Hindlimb muscle (tissue), 1 donor: Measurements from ENCODE around the gene MT1F. TPM values are rescaled to one million over a fixed set of nuclear protein-coding genes. Genes with fewer than 3 reads are reported as not detected.
"Not testable (repeated sequence)": the region's sequence is repeated elsewhere in the genome, so short reads cannot be mapped to it uniquely, and the experiment has no call there.

Source experiments
- DNase-seq: peaks from one replicate; pipeline ENCODE4 v3.0.0-alpha.2; 2013
- polyA plus RNA-seq: library from polyadenylated mRNA; unstranded; fragments of 120-200 nt; gene quantifications from one replicate; pipeline ENCODE4 v1.2.1, GENCODE V29; 2013; ENCODE audit not compliant: insufficient read length

The MT1F gene
- polyA plus RNA-seq, 1 donor = 1.4 TPM

DNA sequence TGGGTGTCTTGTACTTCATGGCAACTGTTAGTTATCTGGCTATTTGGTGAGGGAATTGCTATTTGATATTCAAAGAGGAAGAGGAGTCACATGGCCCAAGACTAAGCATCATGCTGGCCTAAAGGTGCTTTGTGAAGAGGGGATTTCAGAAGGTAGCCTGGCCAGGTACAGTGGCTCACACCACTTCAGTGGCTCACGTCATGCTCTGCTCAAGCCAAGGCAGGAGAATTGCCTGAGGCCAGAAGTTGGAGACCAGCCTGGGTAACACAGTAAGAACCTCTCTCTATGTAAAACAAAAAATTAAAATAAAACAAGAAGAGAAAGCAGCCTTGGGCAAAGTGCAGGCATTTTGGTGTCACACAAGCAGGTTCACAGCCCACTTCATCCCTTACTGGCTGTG is 12.4 kb upstream of the MT1F start:
- no peak for DNase-seq

DNA sequence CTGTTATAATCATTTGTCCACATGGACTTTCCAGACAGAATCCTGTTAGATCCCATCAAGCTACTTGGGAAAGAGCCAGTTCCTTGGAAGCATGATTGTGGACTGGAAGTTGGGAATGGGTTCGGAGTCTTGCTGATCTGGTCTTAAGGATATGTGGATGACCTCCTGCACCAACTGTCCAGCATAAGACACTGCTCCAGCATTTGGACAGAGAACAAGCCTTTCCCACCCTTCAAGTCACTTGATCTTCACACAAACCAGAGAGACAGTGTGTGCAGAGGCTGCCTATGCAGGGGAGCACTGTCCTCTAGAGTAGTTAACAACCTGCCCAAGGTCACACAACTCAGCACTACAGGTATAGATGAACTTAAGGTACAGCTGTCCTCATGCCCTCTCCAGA is 11.9 kb upstream of the MT1F start:
- no peak for DNase-seq

DNA sequence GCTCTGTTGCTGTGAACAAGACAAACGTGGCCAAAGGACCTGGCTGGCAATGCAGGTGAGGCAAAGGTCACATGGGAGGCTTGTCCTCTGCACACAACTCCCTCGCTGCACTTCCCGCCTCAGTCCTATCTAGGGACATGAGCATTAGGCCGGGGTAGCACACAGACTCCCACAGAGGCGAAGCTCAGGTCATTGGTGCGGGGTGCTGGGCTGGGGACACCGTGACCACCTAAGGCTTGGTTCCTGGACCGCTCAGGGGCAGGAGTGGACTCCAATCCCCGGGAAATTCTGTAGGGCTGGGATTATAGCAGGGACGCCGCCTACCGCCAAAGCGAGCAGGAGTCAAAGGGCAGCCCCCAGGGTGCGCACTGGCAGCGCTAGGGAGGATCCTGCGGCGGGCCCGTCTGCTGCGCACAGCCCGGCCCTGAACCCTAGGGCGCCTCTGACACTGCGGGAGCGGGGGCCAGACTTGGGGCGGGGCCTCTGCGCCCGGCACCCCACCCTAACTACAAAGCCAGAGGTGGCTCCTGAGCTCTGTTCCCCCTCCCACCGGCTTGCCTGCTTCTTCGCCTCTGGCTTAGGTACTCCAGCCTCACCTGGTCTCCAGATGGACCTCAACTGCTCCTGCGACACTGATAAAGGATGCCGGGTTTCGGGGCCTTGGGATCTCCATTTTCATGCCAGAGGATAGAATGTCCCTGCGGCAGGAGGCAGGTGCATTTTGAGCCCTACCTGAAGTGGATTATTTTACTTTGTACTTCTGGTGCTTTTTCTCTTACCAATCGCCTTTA is 9.9 kb upstream of the MT1F start:
- DNase-seq = no peak

DNA sequence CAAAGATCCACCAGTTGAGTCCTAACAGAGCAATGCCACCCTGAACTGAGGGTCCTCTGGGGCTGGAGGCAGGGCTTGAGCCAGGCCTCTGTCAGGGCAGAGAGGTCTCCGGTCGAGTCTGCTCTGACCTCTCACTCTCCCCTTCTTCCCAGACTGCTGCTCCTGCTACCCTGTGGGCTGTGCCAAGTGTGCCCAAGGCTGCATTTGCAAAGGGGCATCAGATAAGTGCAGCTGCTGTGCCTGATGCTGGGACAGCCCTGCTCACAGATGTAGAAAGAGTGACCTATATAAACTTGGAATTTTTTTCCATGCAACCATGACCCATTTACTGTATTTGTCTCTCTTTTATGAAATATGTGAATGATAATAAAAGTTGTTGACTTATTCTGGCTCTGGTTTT is 8.5 kb upstream of the MT1F start:
- no peak for DNase-seq

DNA sequence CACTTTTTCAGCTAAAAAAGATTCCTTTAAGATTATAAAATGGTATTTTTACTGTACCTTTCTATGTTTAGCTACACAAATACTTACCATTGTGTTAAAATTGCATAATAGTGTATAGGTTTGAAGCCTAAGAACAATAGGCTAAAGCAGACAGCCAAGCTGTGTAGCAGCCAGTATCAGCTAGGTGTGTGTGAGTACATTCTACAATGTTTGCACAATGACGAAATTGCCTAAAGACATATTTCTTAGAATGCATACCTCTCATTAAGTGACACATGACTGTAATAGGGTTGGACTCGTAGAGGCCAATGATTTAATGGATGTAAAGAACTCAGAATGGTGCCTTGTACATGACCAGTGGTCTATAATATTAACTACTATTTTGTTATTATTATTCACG is 7.9 kb upstream of the MT1F start:
- DNase-seq = no peak

GRCh38 chr16:56651586-56651985 is 6.2 kb upstream of the MT1F start, which contains the start of gene MT1B:
TSS of gene MT1B (plus strand) at chr16:56651886. CDS start at chr16:56651954, 68 bp downstream.
- no peak for DNase-seq

- no peak for DNase-seq
Observed at GRCh38 chr16:56652600-56652999, 5.2 kb upstream of the MT1F start.

DNA sequence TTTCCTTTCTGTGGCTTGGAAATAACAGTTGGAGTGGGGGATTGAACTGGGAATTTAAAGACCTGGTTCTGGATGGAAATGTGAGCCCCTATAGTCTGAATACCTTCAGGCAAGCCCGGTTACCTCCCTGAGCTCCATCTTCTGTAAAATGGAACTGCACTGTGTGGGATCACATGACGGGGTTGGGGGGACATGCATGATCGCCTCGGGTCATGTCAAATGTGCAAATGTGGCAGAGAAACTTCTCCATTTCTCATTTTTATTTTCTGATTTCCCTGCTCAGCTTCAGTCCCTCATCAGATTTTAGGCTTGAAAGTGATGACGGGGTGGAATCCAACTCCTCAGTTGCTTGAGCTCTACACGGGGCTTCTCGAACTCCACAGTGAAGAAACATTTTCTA is 4.5 kb upstream of the MT1F start:
- no peak for DNase-seq

- no peak for DNase-seq
Observed at GRCh38 chr16:56658327-56658875, 642 bp downstream of the MT1F start.

GRCh38 chr16:56662357-56663354 is 4.9 kb downstream of the MT1F start:
- DNase-seq = no peak

GRCh38 chr16:56664506-56664905 is 6.7 kb downstream of the MT1F start:
- no peak for DNase-seq

DNA sequence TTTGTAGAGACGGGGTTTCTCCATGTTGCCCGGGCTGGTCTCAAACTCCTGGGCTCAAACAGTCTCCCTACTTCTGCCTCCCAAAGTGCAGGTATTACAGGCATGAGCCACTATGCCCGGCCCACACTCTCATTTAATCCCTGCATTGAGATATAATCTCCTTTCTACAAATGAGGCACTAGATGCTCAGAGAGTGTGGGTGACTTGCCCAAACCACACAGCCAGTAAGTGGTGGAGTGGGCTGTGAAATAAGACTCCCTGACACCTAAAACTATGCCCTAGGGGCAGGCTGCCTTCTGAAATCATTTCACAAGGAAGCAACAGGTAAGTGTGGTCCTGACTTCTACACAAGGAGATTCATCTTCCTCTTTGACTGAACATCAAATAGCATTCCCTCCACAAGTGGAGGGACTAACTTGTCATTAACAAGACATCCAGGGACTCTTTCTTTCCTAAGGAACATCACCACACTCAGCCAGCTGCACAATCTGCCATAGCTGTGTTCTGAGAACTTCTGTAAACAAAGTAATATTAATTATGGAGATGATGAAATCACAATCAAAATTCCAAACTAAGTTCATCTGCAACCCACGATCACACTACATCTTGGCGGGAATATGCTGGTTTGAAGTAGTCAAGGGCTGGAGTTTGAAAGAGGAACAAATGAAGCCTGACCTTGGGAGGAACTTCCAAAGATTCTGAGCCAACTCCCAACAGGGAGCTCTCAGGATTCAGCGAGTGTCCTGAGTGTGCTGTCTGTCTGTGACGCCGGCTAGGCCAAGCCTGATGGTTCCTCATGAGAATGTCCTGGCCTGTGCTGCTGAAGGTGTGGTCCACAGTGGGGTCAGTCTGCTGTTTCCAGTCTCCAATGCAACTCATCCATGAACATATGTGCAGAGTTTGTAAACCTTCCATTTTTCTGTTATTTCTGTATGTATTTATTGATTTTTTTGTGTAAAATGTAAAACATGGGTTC is 7.8 kb downstream of the MT1F start:
- not testable (repeated sequence) for DNase-seq

DNA sequence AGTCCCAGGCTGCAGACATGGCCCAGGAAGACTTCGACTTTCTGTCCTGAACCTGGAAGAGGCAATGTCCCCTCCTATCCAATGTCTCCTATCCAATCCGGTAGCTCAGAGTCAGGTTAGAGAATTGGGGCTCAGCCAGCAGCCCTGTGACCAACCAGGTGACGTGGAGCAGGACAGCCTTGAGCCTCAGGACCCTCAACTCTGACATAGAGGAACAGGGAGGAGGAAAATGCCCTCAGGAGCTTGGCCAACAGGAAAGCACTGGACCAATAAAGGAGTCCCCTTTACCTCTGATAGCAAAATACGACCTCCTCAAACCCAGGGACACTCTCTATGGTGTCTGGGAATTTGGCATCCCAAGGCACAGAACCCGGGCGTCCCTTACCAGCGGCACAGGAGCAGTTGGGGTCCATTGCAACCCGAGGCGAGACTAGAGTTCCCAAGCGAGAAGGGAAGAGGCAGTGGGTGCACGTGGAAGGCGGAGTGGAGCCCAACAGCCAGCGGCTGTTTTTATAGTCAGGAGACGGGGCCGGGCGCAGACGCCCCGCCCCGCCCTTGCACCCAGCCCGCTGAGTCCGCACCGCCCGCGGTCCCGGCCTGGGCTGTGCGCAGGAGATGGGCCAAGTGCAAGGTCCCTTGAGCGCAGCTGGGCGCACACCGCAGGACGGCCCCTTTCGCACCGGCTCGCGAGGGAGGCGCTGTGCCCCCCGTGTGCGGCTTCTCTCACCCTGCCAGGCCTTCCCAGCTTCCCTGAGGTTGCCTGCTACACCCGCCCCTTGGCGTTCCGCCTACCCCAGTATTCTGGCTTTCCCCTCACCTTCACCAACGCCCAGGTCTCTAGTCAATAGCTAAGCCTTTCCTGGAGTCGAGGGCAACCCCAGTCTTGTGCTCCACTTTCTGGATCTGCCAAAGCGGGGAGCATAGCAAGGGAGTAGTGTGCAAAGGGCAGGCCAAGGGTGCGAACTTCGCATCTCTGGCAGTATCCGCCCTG is 10.1 kb downstream of the MT1F start, which contains the start of gene MT1G:
Gene MT1G (minus strand): TSS at position 485 of the 991 bp plus-strand sequence. CDS start 72 bp downstream, at position 413.
- DNase-seq = no peak

DNA sequence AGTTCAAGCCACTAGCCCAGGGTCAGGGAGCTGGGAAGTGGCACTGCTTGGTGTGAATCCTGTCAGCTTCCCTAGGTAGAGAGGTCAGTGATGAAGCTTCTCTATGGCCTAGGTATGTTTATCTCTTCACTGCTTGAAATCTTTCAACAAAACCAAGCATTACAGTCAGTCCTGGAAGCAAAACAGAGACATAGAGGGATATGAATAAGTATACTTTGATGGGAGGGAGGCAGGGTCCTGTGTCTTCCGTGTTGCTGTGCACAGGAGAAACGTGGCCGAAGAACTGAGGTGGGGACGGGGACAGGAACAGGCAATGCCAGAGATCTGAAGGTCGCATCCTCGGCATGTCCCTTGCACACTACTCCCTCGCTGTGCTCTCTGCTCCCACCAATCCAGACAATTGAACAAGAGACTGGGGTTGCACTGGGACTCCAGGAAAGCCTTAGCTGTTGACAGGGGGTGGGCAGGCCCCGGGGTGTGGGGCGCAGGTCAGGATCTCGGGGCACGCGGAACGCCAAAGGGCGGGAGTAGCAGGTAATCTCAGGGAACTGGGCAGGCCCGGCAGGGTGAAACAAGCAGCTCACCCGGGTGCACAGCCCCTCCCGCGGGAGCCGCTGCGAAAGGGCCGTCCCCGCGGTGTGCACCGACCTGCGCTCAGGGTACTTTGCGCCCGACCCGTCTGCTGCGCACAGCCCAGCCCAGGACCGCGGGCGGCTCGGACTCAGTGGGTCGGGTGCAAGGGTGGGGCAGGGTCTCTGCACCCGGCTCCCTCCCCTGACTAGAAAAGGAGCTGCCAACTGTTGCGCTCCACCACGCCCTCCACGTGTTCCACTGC is 11.5 kb downstream of the MT1F start, which contains the start of gene MT1H:
Gene MT1H (plus strand): TSS at position 810 of the 835 bp plus-strand sequence. CDS start 71 bp downstream, outside the sequence.
- no peak for DNase-seq

- no peak for DNase-seq
Observed at GRCh38 chr16:56669840-56670619, 12.3 kb downstream of the MT1F start.

DNA sequence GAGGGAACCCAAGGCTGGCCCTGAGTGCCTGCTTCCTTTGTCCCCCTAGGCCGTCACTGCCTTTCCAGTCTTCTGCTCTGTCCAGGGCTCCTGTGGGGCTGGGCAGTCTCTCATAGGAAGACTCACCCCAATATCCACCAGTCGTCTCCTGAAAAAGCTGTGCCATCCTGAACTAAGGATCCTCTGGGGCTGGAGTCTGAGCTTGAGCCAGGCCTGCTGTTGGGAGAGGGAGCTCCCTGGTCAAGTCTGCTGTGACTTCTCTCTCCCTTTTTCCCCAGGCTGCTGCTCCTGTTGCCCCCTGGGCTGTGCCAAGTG is 12.8 kb downstream of the MT1F start:
- DNase-seq = no peak

- not testable (repeated sequence) for DNase-seq
Observed at GRCh38 chr16:56671691-56672090, 13.9 kb downstream of the MT1F start.

DNA sequence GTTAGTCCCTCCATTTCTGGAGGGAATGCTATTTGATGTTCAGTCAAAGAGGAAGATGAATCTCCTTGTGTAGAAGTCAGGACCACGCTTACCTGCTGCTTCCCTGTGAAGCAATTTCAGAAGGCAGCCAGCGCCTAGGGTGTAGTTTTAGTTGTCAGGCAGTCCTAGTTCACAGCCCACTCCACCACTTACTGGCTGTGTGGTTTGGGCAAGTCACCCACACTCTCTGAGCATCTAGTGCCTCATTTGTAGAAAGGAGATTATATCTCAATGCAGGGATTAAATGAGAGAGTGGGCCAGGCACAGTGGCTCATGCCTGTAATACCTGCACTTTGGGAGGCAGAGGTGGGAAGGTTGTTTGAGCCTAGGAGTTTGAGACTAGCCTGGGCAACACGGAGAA is 14.4 kb downstream of the MT1F start:
- not testable (repeated sequence) for DNase-seq
